ENCODE results near the gene PLEKHA7.
A peak's percentile ranks its signal among the peaks of the same experiment; 100 is the strongest.

Gene PLEKHA7

GRCh38 chr11:16827139-16827538 is 187.1 kb downstream of the PLEKHA7 start:
- Histone ChIP-seq H3K4me3 (no peak overlapping the region), H3K9me3 (no peaks in the 10 kb centered on the region), H3K36me3 (peaks cover 0 to 13% (median 10%) of the 10 kb centered on the region in 3 donors), H3K4me1 (no peaks in the 10 kb centered on the region), H3K27ac (no peak overlapping the region), H3K27me3 (no peaks in the 10 kb centered on the region)
- TF ChIP-seq CTCF (IDR thresholded peaks at IDR 0.05) = no peak
- DNase-seq = no peak
- intact Hi-C loops (cut with DNase I; ENCODE audit: low total_unique reads) = no loop called here

GRCh38 chr11:16825968-16826367 is 188.2 kb downstream of the PLEKHA7 start:
- H3K27ac ChIP-seq = no peak overlapping the region
- no peaks in the 10 kb centered on the region for H3K4me1 ChIP-seq
- H3K36me3 ChIP-seq = peaks cover 0 to 13% (median 10%) of the 10 kb centered on the region in 3 donors
- TF ChIP-seq CTCF (IDR thresholded peaks at IDR 0.05) = no peak
- DNase-seq = no peak
- H3K9me3 ChIP-seq = no peaks in the 10 kb centered on the region
- intact Hi-C loops (cut with DNase I; ENCODE audit: low total_unique reads) = no loop called here
- H3K27me3 ChIP-seq = no peaks in the 10 kb centered on the region
- H3K4me3 ChIP-seq = no peak overlapping the region

GRCh38 chr11:16825101-16825500 is 189.1 kb downstream of the PLEKHA7 start:
- no peaks in the 10 kb centered on the region for H3K27me3 ChIP-seq
- no peaks in the 10 kb centered on the region for H3K9me3 ChIP-seq
- no peak for DNase-seq
- no peak for TF ChIP-seq CTCF (IDR thresholded peaks at IDR 0.05)
- peaks cover 0 to 13% (median 10%) of the 10 kb centered on the region in 3 donors for H3K36me3 ChIP-seq
- no peak overlapping the region for H3K27ac ChIP-seq
- H3K4me3 ChIP-seq = no peak overlapping the region
- intact Hi-C loops (cut with DNase I; ENCODE audit: low total_unique reads) = no loop called here
- H3K4me1 ChIP-seq = peaks cover 0 to 8% (median 5%) of the 10 kb centered on the region in 4 donors

GRCh38 chr11:16820324-16821092 is 193.7 kb downstream of the PLEKHA7 start:
- no peak overlapping the region for H3K27ac ChIP-seq
- intact Hi-C loops (cut with DNase I; ENCODE audit: low total_unique reads) = no loop called here
- H3K4me1 ChIP-seq = peaks cover 0 to 9% (median 5%) of the 10 kb centered on the region in 4 donors
- no peaks in the 10 kb centered on the region for H3K27me3 ChIP-seq
- TF ChIP-seq CTCF (IDR thresholded peaks at IDR 0.05) = peak; percentile 72 to 89
- H3K9me3 ChIP-seq = no peaks in the 10 kb centered on the region
- DNase-seq = peak; percentile 82 to 83
- H3K4me3 ChIP-seq = no peak overlapping the region
- peaks cover 0 to 18% (median 8%) of the 10 kb centered on the region in 3 donors for H3K36me3 ChIP-seq

GRCh38 chr11:16818284-16818683 is 195.9 kb downstream of the PLEKHA7 start:
- Histone ChIP-seq H3K4me3 (no peak overlapping the region), H3K36me3 (peaks cover 0 to 36% (median 7%) of the 10 kb centered on the region in 3 donors), H3K9me3 (no peaks in the 10 kb centered on the region), H3K27ac (no peak overlapping the region), H3K4me1 (peaks cover 0 to 9% (median 5%) of the 10 kb centered on the region in 4 donors), H3K27me3 (no peaks in the 10 kb centered on the region)
- intact Hi-C loops (cut with DNase I; ENCODE audit: low total_unique reads) = loop anchor here (10.0 kb wide), 1 partner anchor 247 kb away; no protein-coding TSS in a partner anchor
- DNase-seq = peak in 1 of 2 donors; percentile 21
- TF ChIP-seq CTCF (IDR thresholded peaks at IDR 0.05) = no peak

Data from tibial artery (tissue), 4 donors.